ENCODE results near the gene C6orf15.

Gene C6orf15
- 0 reads per million in 4 experiments for total RNA-seq

DNA sequence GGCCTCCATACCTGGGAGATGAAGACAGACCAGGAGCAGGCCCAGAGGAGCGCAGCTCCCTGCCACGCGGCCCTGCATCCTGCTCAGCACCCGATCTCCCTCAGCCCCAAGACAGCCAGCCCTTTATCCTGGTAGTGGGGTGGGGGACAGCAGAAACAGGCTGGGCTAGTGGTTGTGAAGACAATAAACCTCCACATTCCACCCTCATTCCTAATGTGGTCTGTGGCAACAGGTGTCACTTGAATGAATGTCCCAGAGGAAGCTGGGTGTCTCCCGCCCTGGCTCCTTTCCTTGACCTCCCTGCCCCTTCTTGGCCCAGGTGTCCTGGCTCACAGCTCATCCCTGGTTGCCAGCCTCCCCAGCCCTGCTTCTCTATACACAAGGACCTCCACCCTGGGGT is at the start of gene C6orf15:
TSS of gene C6orf15 (minus strand) at position 98 of the 400 bp plus-strand sequence. CDS start at position 78, 20 bp downstream.
- no peak for DNase-seq

DNA sequence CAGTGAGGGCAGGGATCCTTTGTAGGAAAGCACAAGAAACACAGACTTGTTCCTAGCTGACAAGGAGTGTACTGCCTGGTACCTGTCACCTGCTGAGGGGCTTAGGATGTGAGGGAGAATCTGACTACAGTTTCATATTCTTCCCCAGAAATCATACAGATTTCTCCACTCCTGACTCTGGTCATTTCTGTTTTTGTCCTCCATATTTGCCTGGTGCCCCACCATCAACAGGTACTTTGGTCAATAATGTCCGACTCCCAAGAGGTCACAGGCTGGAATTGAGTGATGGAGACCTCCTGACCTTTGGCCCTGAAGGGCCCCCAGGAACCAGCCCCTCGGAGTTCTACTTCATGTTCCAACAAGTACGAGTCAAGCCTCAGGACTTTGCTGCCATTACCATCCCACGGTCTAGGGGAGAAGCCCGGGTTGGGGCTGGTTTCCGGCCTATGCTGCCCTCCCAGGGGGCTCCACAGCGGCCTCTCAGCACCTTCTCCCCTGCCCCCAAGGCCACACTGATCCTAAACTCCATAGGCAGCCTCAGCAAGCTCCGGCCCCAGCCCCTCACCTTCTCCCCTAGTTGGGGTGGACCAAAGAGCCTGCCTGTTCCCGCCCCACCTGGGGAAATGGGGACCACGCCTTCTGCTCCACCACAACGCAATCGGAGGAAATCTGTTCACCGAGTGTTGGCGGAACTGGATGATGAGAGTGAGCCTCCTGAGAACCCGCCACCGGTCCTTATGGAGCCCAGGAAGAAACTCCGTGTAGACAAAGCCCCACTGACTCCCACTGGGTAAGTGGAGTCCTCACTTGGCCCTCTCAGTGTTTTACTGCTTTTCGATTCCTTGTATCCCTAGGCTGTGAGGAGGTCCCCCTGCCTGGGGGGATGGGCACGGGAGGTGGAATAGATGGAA is 49.1 kb upstream of the C6orf15 start:
- DNase-seq = no peak

DNA sequence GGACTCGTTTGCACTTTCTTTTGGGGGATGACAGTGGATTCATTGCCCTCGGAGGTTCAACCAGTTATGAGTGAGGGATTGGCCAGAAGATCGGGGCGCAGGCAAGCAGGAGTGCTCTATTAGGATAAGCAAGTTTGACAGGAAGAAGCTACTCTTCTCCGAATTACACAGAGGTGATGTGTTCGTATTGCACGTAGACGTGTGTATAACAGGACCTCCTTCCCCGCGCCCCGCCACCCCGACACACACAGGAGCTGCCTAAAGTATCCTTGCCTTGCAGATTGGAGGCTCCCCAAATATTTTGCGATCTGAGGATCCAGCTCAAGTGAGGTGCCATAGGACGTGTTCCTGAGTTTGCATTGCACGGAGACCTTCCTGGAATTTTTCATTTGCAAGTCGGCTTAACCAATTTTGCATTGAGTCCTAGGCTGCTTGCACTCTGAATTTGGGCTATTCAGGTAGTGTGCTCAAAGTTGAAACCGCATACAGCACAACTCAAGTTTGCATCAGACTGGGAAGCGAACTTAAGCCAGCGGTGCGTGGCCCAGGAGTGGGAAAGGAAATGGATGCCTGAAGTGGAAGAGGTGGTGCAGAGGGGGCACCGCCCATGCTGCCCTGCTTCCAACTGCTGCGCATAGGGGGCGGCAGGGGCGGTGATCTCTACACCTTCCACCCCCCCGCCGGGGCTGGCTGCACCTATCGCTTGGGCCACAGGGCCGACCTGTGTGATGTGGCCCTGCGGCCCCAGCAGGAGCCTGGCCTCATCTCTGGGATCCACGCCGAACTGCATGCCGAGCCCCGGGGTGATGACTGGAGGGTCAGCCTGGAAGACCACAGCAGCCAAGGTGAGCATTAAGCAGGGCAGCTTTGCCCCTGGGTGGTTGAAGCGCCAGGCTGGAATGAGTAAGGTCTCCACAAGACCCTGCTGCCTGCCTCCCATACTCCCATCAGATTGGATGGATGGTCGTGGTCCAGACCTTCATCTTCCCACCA is 46.8 kb upstream of the C6orf15 start:
- DNase-seq = no peak

DNA sequence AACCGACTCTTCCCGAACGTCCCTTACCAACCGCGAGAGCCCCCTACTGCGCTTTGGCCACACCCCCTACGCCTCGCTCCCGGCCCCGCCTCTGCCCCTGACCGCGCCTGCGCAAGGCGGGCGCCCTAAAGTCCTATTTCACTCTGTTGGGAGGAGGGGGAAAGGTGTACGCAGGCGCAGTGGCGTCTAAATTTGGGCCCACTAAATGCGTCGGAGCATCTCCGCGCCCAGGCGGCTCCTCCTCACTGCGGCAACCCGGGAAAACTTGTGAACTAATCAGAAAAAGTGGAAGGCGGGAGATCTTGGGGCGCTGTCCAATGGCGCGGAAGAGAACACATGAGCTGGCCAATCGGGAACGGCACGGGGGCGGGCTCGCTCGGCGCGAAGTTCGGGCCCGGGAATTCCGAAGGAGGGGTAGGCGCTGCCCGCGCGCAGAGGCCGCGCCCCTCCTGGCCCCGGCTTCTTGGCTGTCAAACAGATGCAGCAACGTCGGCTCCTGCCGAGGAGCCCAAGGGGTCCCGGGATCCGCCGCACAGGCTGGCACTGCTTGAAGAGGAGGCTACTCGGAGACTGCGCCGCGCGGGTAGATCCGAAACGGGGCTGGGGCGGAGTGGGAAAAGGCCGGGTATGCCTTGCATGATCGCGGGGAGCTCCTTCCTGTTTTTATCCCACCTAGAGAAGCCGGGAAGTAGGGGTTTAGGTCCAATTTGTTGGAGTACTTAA is 45.9 kb upstream of the C6orf15 start, which contains the start of gene TCF19:
TSS of gene TCF19 (plus strand) at position 450 of the 723 bp plus-strand sequence. CDS start 881 bp downstream, outside the sequence.
- DNase-seq = peak; percentile 99

DNA sequence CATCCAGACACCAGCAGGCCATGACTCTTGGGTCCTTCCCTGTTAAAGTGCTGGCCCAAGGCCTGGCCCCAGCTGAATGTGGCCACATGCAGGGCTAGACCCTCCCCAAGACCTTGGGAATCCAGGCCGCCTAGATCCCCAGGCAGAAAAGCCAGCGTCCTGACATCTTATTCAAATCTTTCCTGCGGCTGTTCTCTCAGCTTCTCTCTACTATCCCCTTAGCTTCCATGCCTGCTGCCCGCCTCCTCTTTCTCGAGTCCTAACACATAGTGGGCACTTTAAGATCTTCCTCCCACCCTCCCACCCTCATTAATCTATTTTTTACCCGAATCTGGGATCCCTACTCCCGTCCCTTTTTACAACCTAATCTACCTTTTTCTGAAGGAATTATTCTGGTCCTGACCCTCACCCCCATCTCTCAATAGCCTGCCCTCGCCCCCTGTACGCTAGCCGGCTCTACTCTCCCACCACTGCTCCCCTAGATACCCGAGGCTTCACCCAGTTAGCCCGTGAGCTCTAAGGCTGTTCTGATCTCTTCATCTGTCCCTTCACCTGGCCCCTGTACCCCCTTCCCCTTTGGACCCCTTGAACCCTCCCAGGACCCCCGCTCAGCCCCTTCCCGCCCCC is 45.3 kb upstream of the C6orf15 start, which contains the start of gene CCHCR1:
TSS of gene CCHCR1 (minus strand) at position 290 of the 627 bp plus-strand sequence. CDS start at position 88, 202 bp downstream.
- no peak for DNase-seq

DNA sequence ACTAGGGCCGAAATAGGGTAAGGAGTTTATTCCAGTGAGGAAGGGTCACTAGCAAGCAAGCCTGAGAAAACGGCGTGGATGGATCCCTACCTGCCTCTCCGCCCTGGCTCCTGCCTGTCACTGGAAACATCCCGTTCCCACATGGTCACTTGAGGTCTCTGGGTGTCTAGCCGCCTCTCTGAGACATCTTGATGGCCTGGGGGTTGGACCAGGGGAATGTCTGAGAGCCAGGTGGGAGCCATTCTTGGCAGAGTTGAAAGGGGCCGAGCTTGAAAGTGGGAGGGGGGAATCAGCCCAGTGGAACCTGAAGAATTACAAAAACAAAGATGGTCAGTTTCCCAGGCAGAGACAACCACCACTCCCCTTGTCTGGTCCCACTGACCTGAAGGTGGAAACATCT is 44.3 kb upstream of the C6orf15 start:
- DNase-seq = no peak

DNA sequence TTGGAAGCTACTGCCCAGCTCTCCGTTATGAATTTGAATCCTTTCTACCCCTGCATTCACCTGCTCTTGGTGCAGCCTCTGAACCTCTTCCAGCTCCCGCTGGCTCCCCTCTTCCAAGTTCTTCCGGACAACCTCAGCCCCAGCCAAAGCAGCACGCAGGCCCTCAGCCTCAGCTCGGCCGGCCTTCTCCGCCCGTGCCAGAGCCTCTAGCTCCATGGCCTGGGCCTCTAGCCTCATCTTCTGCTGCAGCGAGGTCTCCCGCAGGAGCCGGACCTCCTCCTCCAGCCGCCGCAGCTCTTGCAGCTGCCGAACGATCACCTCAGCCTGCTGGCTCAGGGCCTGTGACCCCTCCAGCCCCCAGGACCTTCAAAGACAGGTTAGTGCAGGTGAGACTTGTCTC is 42.1 kb upstream of the C6orf15 start:
- no peak for DNase-seq

DNA sequence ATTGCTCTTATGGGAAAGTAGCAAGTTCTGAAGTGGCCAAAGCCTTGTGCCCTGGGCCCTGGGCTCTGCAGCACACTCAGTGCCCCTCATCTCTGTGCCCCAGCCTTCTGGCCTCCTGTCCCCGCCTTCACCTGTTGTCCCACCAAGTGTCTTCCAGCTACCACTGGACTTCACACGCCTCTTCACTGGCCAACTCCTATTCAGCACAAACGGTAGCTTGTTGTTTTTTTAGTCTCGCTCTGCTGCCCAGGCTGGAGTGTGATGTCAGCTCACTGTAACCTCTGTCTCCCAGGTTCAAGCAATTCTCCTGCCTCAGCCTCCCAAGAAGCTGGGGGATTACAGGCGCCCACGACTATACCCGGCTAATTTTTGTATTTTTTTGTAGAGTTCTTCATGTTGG is 40.4 kb upstream of the C6orf15 start:
- DNase-seq = no peak

DNA sequence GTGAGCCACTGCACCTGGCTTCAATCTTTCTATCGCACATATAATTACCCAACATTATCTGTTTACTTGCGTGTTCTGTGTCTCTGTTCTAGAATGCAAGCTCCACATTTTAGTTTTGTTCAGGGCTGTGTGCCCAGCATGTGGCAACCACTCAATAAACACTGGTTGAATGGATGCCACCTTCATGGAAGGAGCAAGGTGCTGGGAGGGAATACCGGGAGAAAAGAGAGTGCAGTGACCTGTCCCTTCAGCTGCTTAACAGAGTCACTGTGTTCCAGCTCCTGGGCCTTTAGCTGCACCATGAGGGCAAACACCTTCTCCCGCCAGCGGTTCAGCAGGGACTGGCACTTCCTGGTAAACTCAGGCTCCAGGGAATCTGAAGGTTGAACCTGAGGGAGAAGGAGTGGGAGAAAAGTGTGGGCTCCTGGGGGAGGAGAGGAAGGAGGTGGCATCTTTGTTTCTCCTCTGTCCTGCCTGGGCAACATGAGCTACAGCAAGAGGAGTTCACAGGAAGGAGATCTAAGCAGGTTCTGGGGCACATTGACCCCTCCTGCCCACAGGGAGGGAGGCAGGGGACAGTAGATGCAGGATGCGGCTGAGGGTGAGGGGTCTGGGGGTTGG is 37.6 kb upstream of the C6orf15 start:
- no peak for DNase-seq

DNA sequence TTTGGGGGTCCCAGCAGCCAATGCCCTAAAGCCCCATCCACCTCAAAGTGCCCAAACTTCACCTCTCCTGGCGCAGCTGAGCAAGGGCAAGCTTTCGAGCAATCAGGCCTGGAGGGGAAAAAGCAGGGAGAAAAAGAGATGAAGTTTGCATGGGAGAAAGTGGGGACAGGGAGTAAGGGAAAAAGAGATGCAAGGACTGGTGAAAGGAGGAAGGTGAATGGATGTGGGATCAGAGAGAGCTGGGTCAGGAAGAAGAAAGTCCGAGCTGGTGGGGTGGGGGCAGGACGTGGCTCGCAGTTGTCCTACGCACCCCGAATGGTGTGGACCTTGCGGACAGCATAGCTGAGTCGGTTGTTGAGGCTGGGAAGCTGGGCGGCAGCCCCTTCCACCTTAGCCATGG is 33.0 kb upstream of the C6orf15 start:
- DNase-seq = no peak

DNA sequence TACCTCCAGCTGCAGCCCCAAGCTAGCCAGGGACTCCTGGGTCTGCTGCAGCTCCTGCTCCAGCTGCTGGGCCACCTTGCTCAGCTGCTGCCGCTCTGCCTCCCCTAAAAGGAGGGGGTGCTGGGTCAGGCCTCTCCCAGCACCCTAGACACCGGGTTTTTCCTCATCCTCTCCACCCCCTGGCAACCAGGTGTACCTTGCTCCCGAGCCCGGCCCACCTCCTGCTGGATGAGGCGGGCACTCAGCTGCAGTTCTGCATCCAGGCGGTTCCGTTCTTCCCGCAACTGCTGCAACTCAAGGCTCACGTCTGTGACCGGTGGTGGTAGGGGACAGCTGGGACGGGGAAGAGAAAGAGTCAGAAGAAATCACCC is 32.6 kb upstream of the C6orf15 start:
- no peak for DNase-seq

DNA sequence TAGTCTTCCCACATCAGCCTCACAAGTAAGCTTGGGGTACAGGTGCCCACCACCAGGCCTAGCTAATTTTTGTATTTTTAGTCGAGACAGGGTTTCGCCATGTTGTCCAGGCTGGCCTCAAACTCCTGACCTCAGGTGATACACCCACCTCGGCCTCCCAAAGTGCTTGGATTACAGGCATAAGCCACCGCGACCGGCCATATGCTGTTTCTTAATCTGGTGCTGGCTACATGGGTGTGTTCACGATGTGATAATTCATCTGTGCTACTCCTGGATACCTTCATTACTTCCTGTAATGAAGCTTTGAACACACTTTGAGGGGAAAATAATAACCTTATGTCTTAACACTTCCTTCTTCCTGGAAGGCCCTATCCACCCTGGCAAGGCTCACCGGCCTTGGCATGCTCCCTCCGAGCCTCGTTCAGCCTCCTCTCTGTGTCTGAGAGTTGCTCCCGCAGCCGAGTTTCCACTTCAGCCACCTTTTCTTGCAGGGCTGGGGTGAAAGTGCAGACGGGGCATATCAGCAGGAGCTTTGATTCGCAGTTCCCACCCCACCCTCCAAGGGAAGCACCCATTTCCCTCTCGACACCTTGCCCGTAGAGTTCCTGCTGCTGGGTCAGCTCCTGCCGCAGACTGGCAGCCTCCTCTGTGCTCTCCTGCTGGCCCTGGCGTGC is 32.1 kb upstream of the C6orf15 start:
- no peak for DNase-seq

DNA sequence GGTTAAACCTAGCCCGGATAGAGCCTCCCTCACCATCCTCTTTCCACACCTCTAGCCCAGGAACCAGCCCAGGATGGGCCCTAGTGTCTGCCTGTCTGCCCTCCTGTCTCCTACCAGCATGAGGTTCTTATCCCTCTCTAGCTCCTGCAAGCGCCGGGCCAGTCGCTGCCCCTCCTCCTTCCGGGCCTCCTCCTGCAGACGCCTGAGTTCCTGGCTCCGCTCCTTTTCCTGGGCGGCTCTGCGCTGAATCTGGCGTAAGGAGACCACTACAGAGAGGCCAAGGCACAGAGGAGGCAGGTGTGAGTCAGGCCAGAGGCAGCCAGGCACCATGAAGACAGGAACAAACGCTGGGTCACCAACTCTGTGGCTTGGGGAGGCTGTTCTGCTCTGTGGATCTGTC is 30.8 kb upstream of the C6orf15 start:
- no peak for DNase-seq

DNA sequence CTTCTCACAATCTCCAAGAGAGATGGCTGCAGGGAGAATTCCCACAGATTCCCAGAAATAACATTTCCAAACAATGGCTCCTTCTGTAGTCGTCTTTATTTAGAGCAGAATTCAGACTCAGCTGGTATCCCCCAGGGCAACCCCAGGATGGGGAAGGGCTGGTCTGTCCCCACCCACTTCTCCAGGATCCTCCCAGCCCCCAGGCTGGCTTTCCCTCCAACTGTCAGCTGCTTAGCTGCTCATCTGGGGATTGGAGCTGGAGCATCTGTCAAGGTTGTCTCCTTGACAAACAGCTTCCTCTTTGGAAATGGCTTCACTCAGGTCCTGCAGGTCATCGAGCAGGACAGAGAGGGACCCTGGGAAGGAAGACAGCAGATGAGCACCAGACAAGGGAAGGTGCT is 30.0 kb upstream of the C6orf15 start:
- DNase-seq = no peak

DNA sequence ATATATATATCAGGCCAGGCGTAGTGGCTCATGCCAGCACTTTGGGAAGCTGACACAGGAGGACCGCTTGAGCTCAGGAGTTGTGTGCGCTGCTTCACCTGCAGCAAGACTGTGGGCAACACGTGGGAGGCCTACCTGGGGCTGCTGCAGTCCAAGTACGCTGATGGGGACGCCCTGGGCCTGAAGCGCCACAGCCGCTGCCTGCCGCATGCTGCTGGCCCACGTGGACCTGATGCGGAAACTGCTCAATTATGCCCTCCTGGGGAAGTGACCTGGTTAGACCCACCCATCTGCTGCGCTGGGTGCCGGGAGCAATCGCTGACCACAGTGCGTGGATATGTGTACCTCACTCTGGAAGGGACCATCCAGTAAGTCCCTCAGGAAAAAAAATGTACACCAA is 28.3 kb upstream of the C6orf15 start:
- DNase-seq = no peak

DNA sequence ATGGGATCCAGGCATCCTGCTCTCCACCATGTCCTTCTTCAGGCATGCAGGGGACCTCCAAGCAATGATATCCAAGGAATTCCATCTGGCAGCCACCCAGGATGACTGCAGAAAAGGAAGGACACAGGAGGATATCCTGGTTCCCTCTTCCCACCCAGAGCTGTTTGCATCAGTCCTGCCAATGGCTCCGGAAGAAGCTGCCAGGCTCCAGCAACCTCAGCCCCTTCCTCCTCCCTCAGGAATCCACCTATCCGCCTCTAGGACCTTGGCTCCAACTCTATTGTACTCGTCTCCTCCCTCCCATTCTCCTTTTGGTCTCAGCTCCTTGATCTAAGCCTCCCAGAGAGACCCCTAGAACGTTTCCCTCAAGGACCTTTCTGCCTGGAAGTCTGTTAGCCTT is 27.2 kb upstream of the C6orf15 start:
- no peak for DNase-seq

DNA sequence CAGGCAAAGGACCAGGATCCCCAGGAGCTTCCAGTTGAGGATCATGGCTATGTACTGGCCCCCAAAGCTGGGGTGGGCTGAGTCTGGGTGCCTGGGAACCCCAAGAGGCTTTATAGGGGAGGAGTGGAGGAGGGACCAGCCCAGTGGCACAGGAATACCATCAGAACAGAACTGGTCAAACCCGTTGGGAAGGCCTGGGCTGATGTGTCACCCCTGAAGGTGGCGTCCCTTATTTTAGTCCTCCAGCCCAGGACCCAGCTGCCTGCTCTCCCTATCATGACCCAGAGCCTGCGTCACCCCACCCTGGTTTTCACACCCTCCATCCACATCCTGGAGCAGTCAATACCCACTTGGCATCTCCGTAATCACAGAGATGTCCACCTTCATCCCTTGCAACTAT is 26.6 kb upstream of the C6orf15 start, which contains the start of gene PSORS1C2:
TSS of gene PSORS1C2 (minus strand) at position 85 of the 400 bp plus-strand sequence. CDS start at position 45, 40 bp downstream.
- no peak for DNase-seq

DNA sequence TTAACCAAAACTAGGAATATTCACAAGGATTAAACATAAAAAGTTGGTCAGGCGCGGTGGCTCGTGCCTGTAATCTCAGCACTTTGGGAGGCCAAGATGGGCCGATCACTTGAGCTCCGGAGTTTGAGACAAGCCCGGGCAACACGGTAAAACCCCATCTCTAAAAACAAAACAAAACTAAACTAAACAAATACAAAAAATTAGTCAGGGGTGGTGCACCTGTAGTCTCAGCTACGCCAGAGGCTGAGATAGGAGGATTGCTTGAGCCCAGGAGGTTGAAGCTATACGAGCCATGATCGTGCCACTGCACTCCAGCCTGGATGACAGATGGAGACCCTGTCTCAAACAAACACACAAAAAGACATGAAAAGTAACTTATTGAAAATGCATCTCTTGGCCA is 23.3 kb upstream of the C6orf15 start:
- no peak for DNase-seq

DNA sequence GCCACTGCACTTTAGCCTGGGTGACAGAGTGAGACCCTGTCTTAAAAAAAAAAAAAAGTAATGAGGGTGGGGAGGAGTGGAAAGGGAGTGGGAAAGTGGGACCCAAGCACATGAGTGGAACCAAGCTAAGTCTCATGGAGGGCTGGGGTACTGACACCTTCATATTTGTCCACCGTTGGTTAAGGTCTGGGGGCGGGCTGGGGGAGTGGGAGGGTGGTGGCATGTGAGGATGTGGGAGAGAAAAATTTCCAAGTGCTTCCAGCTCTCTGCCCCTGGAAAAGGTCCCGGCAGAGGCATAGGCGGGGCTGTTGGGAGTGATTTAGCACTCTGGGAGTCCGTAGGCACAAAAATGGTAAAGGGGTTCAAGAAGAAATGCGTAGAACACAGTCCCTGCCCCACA is 20.4 kb upstream of the C6orf15 start:
- DNase-seq = no peak

DNA sequence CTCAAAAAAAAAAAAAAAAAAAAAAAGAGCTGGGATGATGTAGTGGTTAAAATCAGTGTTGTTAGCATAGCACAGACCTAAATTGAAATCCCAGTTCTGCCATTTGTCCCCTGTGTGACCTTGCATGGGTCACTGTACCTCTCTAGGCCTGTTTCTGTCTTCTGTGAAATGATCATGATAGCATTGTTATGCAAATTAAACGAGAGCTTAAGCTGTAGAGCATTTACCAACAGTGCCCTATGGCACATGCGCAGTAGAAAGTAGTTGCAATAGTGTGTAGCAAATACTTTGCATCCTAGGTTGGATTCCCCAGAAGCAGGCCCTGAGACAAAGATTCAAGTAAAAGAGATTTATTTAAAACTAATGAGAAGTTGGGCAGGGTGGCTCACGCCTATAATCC is 19.2 kb upstream of the C6orf15 start:
- DNase-seq = no peak

DNA sequence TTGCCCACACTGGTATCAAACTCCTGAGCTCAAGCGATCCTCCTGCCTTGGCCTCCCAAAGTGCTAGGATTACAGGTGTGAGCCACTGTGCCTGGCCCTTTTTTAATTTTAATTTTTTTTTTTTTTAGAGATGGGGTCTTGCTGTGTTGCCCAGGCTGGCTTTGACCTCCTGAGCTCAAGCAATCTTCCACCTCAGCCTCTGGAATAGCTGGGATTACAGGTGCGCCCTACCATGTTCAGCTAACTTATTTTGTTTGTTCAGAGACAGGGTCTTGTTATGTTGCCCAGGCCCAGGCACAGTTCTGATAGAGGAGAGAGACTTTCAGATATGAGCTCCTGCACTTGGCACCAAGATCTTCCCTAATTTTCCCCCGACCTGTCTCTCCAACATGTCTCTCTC is 18.4 kb upstream of the C6orf15 start:
- no peak for DNase-seq
